ENCODE results near the gene M6PR.
"Not testable (repeated sequence)": the region's sequence is repeated elsewhere in the genome, so short reads cannot be mapped to it uniquely, and the experiment has no call there.

Gene M6PR

DNA sequence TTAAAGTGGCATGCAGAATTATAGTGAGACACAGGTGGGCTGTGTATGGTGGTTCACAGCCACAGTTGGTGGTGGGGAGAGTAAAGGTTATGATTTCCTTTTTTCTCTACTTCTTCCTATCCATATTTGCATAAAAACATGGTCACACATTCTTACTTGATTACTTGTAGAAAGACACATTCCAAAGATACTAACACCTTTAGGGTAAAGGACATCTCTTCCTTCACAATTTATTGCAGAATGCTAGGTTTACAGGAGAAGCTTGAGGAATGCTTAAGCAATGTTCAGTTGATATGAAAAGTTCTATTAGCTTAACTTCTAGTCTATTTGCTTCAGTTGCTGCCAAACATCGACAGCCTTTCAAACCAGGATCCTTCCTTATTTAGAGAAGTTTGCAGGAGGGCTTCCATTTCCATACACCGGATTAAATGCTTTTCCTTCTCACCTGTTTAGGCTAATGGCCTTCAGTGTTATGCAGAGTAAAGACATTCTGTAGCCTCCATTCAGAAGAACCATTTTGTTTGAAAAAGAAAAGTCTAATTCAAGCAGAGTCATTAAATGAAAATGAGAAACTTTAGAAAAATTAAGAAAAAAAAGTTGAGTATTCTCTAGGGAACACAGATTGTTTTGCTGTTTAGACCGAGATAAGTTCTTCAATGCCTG, 37.7 kb downstream of the M6PR start:
- DNase-seq, result no peak

DNA sequence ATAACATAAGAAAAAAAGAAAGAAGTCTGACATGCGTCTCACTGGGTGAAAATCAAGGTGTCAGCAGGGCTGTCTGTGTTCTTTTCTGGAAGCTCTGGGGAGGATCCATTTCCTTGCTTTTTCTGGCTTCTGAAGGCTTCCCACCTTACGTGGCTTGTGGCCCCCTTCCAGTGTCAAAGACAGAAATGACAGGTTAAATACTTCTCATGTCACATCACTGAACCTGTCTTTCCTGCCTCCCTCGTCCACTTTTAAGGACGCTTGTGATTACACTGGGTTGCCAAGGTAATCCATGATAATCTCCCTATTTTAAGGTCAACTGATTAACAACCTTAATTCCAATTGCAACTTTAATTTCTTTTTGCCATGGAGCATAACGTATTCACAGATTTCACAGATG, 39.7 kb downstream of the M6PR start:
- no peak for DNase-seq

GRCh38 chr12:8907513-8907912, 41.9 kb downstream of the M6PR start:
- DNase-seq, result no peak

DNA sequence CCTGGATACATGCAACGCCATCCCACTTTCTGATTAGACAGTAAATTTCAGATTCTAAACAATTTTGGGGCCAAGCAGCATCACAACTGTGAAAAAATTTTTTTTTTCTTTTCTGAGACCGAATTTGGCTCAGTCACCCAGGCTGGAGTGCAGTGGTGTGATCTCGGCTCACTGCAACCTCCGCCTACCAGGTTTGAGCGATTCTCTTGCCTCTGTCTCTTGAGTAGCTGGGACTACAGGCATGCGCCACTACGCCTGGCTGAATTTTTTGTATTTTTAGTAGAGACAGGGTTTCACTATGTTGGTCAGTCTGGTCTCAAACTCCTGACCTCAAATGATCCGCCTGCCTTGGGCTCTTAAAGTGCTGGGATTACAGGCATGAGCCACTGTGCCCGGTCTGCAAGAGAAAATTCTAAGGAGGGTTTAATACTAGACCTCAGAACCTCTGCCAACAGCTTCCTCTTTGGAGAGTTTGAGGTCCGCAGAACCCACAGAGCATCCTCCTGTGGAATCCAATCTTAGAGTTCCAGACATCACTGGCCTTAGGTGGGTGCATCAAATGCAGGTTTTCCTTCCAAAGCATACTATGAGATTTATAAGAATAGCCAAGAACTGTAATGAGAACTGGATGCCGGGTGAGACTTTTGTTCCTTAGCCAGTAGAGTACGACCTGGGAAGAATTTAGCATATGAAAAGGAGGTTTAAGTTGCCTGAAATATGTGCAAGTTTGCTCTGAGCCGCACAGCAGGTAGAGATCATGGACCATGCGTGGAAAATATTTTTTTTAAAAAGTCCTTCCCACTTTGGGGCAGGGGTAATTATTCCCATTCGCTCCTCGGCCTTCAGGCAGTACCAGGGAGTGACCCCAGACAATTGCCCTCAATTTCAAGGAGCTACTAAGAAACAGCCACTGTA, 42.9 kb downstream of the M6PR start:
- no peak for DNase-seq

GRCh38 chr12:8905546-8905945, 43.9 kb downstream of the M6PR start:
- DNase-seq, result no peak

DNA sequence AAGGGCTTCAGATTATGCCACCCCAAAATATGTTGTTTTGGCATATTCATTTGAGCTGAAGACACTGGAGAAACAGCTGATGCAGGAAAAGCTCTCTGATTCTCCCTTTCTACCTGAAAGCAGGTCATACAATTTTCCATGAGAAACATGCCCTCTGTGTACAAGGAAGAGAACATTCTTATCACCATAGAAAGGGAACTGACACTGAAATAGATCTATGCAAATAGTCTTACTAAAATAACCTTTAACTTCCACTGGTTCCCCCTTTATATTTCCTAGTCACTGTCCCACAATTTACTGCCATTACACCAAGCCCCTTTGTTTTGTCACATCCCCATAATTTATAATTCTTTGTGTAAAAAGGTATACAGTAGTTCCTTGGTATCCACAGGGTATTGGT, 44.8 kb downstream of the M6PR start:
- no peak for DNase-seq

DNA sequence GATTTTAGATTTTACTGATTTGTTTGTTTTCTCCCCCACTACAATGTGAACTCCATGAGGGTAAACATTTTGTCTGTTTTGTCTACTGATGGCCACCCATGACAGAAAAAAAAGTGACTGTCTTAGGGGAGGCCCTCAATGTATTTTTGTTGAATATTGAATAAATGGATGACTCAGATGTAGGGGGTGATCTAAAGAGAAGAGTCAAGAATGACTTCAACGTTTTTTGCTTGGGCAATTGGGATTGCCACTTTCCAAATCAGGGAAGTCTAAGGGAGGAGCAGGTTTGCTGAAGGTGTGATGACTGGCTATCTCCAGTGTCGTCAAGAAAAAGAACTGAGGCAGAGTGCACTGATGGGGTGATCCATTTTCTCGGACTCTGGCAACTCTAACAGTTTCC, 45.8 kb downstream of the M6PR start:
- DNase-seq, result no peak

- not testable (repeated sequence) for DNase-seq
Observed at GRCh38 chr12:8902703-8903102, 46.7 kb downstream of the M6PR start.

DNA sequence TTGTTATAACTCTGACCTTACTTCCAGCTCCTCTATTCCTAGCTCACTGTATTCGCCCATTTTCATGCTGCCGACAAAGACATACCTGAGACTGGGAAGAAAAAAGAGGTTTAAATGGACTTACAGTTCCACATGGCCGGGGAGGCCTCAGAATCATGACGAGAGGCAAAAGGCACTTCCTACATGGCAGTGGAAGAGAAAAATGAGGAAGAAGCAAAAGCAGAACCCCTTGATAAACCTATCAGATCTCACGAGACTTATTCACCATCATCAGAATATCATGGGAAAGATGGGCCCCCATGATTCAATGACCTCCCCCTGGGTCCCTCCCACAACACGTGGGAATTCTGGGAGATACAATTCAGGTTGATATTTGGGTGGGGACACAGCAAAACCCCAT, 49.6 kb downstream of the M6PR start:
- DNase-seq, result no peak

GRCh38 chr12:8897081-8897480, 52.4 kb downstream of the M6PR start:
- no peak for DNase-seq

GRCh38 chr12:8894986-8895385, 54.5 kb downstream of the M6PR start:
- DNase-seq, result no peak

DNA sequence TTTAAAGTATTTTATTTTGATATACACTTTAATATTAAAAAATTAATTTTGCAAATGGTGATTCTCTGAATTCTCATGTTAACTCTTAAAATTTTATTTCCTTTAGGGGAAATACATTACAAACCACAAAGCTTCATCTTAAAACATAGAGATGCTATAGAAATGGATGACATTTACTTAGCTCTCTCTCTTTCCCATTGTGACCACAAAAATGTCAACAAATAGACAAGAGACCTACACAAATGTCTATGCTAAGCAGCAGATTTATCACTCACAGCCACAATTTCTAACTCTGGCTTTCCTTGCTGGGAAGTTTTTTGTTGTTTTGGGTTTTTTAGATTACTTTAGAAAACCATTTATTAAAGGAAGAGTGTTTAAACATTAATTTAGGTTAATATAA, 55.1 kb downstream of the M6PR start:
- no peak for DNase-seq

DNA sequence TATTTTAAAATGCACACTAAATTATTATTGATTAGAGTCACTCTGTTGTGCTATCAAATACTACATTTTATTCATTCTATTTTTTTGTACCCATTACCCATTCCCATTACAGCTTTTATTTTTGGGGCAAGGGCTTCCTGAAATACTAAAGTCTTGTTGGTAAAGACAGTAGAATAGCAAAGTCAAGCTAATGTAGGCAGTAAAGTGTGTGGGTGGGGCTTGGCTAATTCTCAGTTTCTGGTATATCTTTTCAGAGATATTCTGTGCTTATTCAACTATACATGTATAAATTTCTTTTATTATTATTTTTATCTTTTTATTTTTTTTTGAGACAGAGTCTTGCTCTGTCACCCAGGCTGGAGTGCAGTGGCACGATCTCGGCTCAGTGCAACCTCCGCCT, 57.5 kb downstream of the M6PR start:
- no peak for DNase-seq
